Activated CD8-positive, alpha-beta T cell treated with anti-CD3 and anti-CD28 coated beads, Interleukin-2, amount 10 ng/mL, durations not matched to agents 7 days and 5 days (primary cell): Measurements from ENCODE around the gene DSCAML1. TPM values are rescaled to one million over a fixed set of nuclear protein-coding genes. Genes with fewer than 3 reads are reported as not detected.

Experiments used
- ATAC-seq: fragments of 150-1000 bp; cut with Tn5 transposase; one replicate; pipeline ENCODE4 v1.10.0; 2021; ENCODE audit warnings: moderate library complexity
- CTCF ChIA-PET: fragments of 350-600 bp; sonication (Branson Sonifier 250); formaldehyde crosslinking; loops from one replicate; lab custom pipeline; 2021; ENCODE audit warnings: antibody characterized with exemption; lab: Charles Lee
- POLR2A ChIA-PET: fragments of 350-600 bp; sonication (Branson Sonifier 250); formaldehyde crosslinking; loops from one replicate; lab custom pipeline; 2021; ENCODE audit warnings: antibody characterized with exemption; lab: Charles Lee
- DNase-seq: peaks from one replicate; pipeline ENCODE4 v3.0.0-alpha.2; 2020
- H3K27ac Mint-ChIP-seq: one replicate; pipeline ENCODE4 v1.8.0; 2021; ENCODE audit warnings: mild to moderate bottlenecking, mixed read lengths
- H3K27me3 Mint-ChIP-seq: one replicate; pipeline ENCODE4 v1.8.0; 2021; ENCODE audit warnings: low read depth, mixed read lengths
- H3K36me3 Mint-ChIP-seq: one replicate; pipeline ENCODE4 v1.8.0; 2021; ENCODE audit warnings: low read depth, mixed read lengths
- H3K4me1 Mint-ChIP-seq: one replicate; pipeline ENCODE4 v1.8.0; 2021; ENCODE audit warnings: low read depth, mixed read lengths
- H3K4me3 Mint-ChIP-seq: one replicate; pipeline ENCODE4 v1.8.0; 2021; ENCODE audit warnings: mild to moderate bottlenecking, mixed read lengths
- H3K9me3 Mint-ChIP-seq: one replicate; pipeline ENCODE4 v1.8.0; 2022; ENCODE audit warnings: mixed read lengths; ENCODE audit not compliant: insufficient read depth
- total RNA-seq, 2 experiments: library from RNA; stranded (reverse); gene quantifications; one replicate each; pipeline ENCODE4 v1.2.3, GENCODE V29; 2021

DSCAML1 gene
- total RNA-seq, 2 experiments from 2014 or later: 0.16 to 0.37 TPM

GRCh38 chr11:117678658-117679406 is 118.2 kb downstream of the DSCAML1 start:
- CTCF ChIA-PET: interaction anchor here (1.0 kb wide), 1 partner anchor 57 kb away, joined by 3 read pairs; no protein-coding TSS in a partner anchor
- ATAC-seq: no peak
- H3K4me3 Mint-ChIP-seq: no peak overlapping the region

GRCh38 chr11:117677729-117678310 is 119.2 kb downstream of the DSCAML1 start:
- peaks cover 2% of the 10 kb centered on the region for H3K4me1 Mint-ChIP-seq
- no peaks in the 10 kb centered on the region for H3K36me3 Mint-ChIP-seq
- POLR2A ChIA-PET: interaction anchor here (0.5 kb wide), 1 partner anchor 45 kb away, joined by 3 read pairs; no protein-coding TSS in a partner anchor
- CTCF ChIA-PET: no interaction called here
- no peak overlapping the region for H3K27ac Mint-ChIP-seq
- DNase-seq (no peak), ATAC-seq (no peak)
- H3K9me3 Mint-ChIP-seq: no peaks in the 10 kb centered on the region
- H3K4me3 Mint-ChIP-seq: no peak overlapping the region
- peaks cover 2% of the 10 kb centered on the region for H3K27me3 Mint-ChIP-seq

More at GRCh38 chr11:117678658-117679406, 118.2 kb downstream of the DSCAML1 start:
- H3K27me3 Mint-ChIP-seq: peaks cover 2% of the 10 kb centered on the region
- no peak for DNase-seq
- no peaks in the 10 kb centered on the region for H3K9me3 Mint-ChIP-seq
- no peaks in the 10 kb centered on the region for H3K36me3 Mint-ChIP-seq
- H3K27ac Mint-ChIP-seq: no peak overlapping the region
- POLR2A ChIA-PET: no interaction called here
- H3K4me1 Mint-ChIP-seq: peaks cover 2% of the 10 kb centered on the region

- H3K4me1 Mint-ChIP-seq: peaks cover 2% of the 10 kb centered on the region
- POLR2A ChIA-PET: no interaction called here
- DNase-seq: no peak
- no peak for ATAC-seq
- H3K9me3 Mint-ChIP-seq: no peaks in the 10 kb centered on the region
- CTCF ChIA-PET: no interaction called here
- no peak overlapping the region for H3K4me3 Mint-ChIP-seq
- peaks cover 2% of the 10 kb centered on the region for H3K27me3 Mint-ChIP-seq
- no peaks in the 10 kb centered on the region for H3K36me3 Mint-ChIP-seq
- H3K27ac Mint-ChIP-seq: no peak overlapping the region
Measured at GRCh38 chr11:117676501-117676900, 120.5 kb downstream of the DSCAML1 start.

GRCh38 chr11:117673602-117674001 is 123.4 kb downstream of the DSCAML1 start:
- H3K27me3 Mint-ChIP-seq: peaks cover 2% of the 10 kb centered on the region
- H3K4me1 Mint-ChIP-seq: peaks cover 2% of the 10 kb centered on the region
- ChIA-PET CTCF (no interaction called here), POLR2A (no interaction called here)
- no peaks in the 10 kb centered on the region for H3K36me3 Mint-ChIP-seq
- ATAC-seq (no peak), DNase-seq (no peak)
- H3K9me3 Mint-ChIP-seq: no peaks in the 10 kb centered on the region
- no peak overlapping the region for H3K4me3 Mint-ChIP-seq
- H3K27ac Mint-ChIP-seq: no peak overlapping the region

- H3K4me3 Mint-ChIP-seq: no peak overlapping the region
- no peaks in the 10 kb centered on the region for H3K36me3 Mint-ChIP-seq
- H3K4me1 Mint-ChIP-seq: peaks cover 2% of the 10 kb centered on the region
- ChIA-PET CTCF (no interaction called here), POLR2A (no interaction called here)
- DNase-seq (no peak), ATAC-seq (no peak)
- no peak overlapping the region for H3K27ac Mint-ChIP-seq
- H3K27me3 Mint-ChIP-seq: peaks cover 2% of the 10 kb centered on the region
- H3K9me3 Mint-ChIP-seq: no peaks in the 10 kb centered on the region
Measured at GRCh38 chr11:117671370-117671769, 125.6 kb downstream of the DSCAML1 start.

GRCh38 chr11:117670924-117671323 is 126.1 kb downstream of the DSCAML1 start:
- CTCF ChIA-PET: no interaction called here
- no peaks in the 10 kb centered on the region for H3K9me3 Mint-ChIP-seq
- no peaks in the 10 kb centered on the region for H3K36me3 Mint-ChIP-seq
- no peak overlapping the region for H3K27ac Mint-ChIP-seq
- H3K27me3 Mint-ChIP-seq: peaks cover under 1% of the 10 kb centered on the region
- ATAC-seq (no peak), DNase-seq (no peak)
- H3K4me1 Mint-ChIP-seq: peaks cover 1% of the 10 kb centered on the region
- H3K4me3 Mint-ChIP-seq: no peak overlapping the region
- POLR2A ChIA-PET: no interaction called here

- no peak overlapping the region for H3K27ac Mint-ChIP-seq
- H3K36me3 Mint-ChIP-seq: no peaks in the 10 kb centered on the region
- no peaks in the 10 kb centered on the region for H3K27me3 Mint-ChIP-seq
- no peak for ATAC-seq
- ChIA-PET CTCF (no interaction called here), POLR2A (no interaction called here)
- H3K4me3 Mint-ChIP-seq: no peak overlapping the region
- no peaks in the 10 kb centered on the region for H3K4me1 Mint-ChIP-seq
- DNase-seq: no peak
- H3K9me3 Mint-ChIP-seq: no peaks in the 10 kb centered on the region
Measured at GRCh38 chr11:117670443-117670842, 126.6 kb downstream of the DSCAML1 start.

GRCh38 chr11:117669616-117670015 is 127.4 kb downstream of the DSCAML1 start:
- no peak for DNase-seq
- no peaks in the 10 kb centered on the region for H3K36me3 Mint-ChIP-seq
- no peak overlapping the region for H3K27ac Mint-ChIP-seq

GRCh38 chr11:117669062-117669461 is 128.0 kb downstream of the DSCAML1 start:
- no peak overlapping the region for H3K4me3 Mint-ChIP-seq
- no peak overlapping the region for H3K27ac Mint-ChIP-seq
- DNase-seq (no peak), ATAC-seq (no peak)
- POLR2A ChIA-PET: no interaction called here
- CTCF ChIA-PET: no interaction called here
- H3K36me3 Mint-ChIP-seq: no peaks in the 10 kb centered on the region
- H3K9me3 Mint-ChIP-seq: no peaks in the 10 kb centered on the region
- no peaks in the 10 kb centered on the region for H3K27me3 Mint-ChIP-seq
- peaks cover 4% of the 10 kb centered on the region for H3K4me1 Mint-ChIP-seq

More at GRCh38 chr11:117669616-117670015, 127.4 kb downstream of the DSCAML1 start:
- peaks cover 4% of the 10 kb centered on the region for H3K4me1 Mint-ChIP-seq
- H3K4me3 Mint-ChIP-seq: no peak overlapping the region
- POLR2A ChIA-PET: no interaction called here
- CTCF ChIA-PET: no interaction called here
- no peaks in the 10 kb centered on the region for H3K9me3 Mint-ChIP-seq
- ATAC-seq: no peak
- no peaks in the 10 kb centered on the region for H3K27me3 Mint-ChIP-seq

- POLR2A ChIA-PET: no interaction called here
- no peaks in the 10 kb centered on the region for H3K9me3 Mint-ChIP-seq
- CTCF ChIA-PET: no interaction called here
Measured at GRCh38 chr11:117668321-117668751, 128.7 kb downstream of the DSCAML1 start.

GRCh38 chr11:117664897-117665296 is 132.1 kb downstream of the DSCAML1 start:
- H3K27me3 Mint-ChIP-seq: peaks cover 2% of the 10 kb centered on the region
- peaks cover 4% of the 10 kb centered on the region for H3K4me1 Mint-ChIP-seq
- no peak overlapping the region for H3K4me3 Mint-ChIP-seq
- no peak for DNase-seq
- H3K36me3 Mint-ChIP-seq: no peaks in the 10 kb centered on the region
- POLR2A ChIA-PET: no interaction called here
- H3K27ac Mint-ChIP-seq: no peak overlapping the region
- CTCF ChIA-PET: interaction anchor here (1.0 kb wide), 1 partner anchor 239 kb away, joined by 4 read pairs; no protein-coding TSS in a partner anchor
- no peaks in the 10 kb centered on the region for H3K9me3 Mint-ChIP-seq
- no peak for ATAC-seq

More at GRCh38 chr11:117668321-117668751, 128.7 kb downstream of the DSCAML1 start:
- DNase-seq: no peak
- peaks cover 4% of the 10 kb centered on the region for H3K4me1 Mint-ChIP-seq
- no peaks in the 10 kb centered on the region for H3K36me3 Mint-ChIP-seq
- no peak overlapping the region for H3K27ac Mint-ChIP-seq
- H3K4me3 Mint-ChIP-seq: no peak overlapping the region
- peaks cover 2% of the 10 kb centered on the region for H3K27me3 Mint-ChIP-seq
- no peak for ATAC-seq

- ChIA-PET POLR2A (no interaction called here), CTCF (interaction anchor here (1.0 kb wide), 1 partner anchor 238 kb away, joined by 4 read pairs; no protein-coding TSS in a partner anchor)
- no peak overlapping the region for H3K27ac Mint-ChIP-seq
- H3K4me1 Mint-ChIP-seq: peaks cover 4% of the 10 kb centered on the region
- no peak for ATAC-seq
- H3K36me3 Mint-ChIP-seq: no peaks in the 10 kb centered on the region
- no peak overlapping the region for H3K4me3 Mint-ChIP-seq
- H3K9me3 Mint-ChIP-seq: no peaks in the 10 kb centered on the region
- peaks cover 2% of the 10 kb centered on the region for H3K27me3 Mint-ChIP-seq
- DNase-seq: no peak
Measured at GRCh38 chr11:117663821-117664220, 133.2 kb downstream of the DSCAML1 start.
